Hepatocyte (in vitro differentiated cells): ENCODE data around the gene IRF6. TPM values are rescaled to one million over a fixed set of nuclear protein-coding genes. Genes with fewer than 3 reads are reported as not detected.

Source experiments
- DNase-seq: peaks from one replicate; pipeline ENCODE4 v3.0.0-alpha.2; 2016; ENCODE audit warnings: low spot score
- H2AFZ ChIP-seq: fragments of 200-600 bp; sonication (generic); 2 replicates; pipeline ENCODE4 v1.6.0; 2016; ENCODE audit warnings: antibody characterized with exemption, mild to moderate bottlenecking
- H3K27ac ChIP-seq: fragments of 200-600 bp; sonication (generic); 2 replicates; pipeline ENCODE4 v1.5.1; 2016; ENCODE audit warnings: mild to moderate bottlenecking
- H3K27me3 ChIP-seq: fragments of 200-600 bp; sonication (generic); 2 replicates; pipeline ENCODE4 v1.6.1; 2016
- H3K36me3 ChIP-seq: fragments of 200-600 bp; sonication (generic); replicated peaks from 2 replicates; pipeline ENCODE4 v1.5.1; 2016; ENCODE audit warnings: low read depth; ENCODE audit not compliant: insufficient read depth
- H3K4me1 ChIP-seq: fragments of 200-600 bp; sonication (generic); 2 replicates; pipeline ENCODE4 v1.5.1; 2016; ENCODE audit warnings: mild to moderate bottlenecking, moderate library complexity; ENCODE audit not compliant: insufficient read depth
- H3K4me2 ChIP-seq: fragments of 200-600 bp; sonication (generic); 2 replicates; pipeline ENCODE4 v1.6.0; 2016
- H3K4me3 ChIP-seq: fragments of 200-600 bp; sonication (generic); 2 replicates; pipeline ENCODE4 v1.5.1; 2016; ENCODE audit warnings: mild to moderate bottlenecking
- H3K79me2 ChIP-seq: fragments of 200-600 bp; sonication (generic); 2 replicates; pipeline ENCODE4 v1.6.0; 2017; ENCODE audit warnings: mild to moderate bottlenecking
- H3K9me2 ChIP-seq: fragments of 200-600 bp; sonication (generic); replicated peaks from 2 replicates; pipeline ENCODE4 v1.6.0; 2017; ENCODE audit warnings: mild to moderate bottlenecking; ENCODE audit not compliant: insufficient read depth
- H3K9me3 ChIP-seq: fragments of 200-600 bp; sonication (generic); 2 replicates; pipeline ENCODE4 v1.5.1; 2016; ENCODE audit warnings: low read depth, mild to moderate bottlenecking
- H4K20me1 ChIP-seq: fragments of 200-600 bp; sonication (generic); 2 replicates; pipeline ENCODE4 v1.6.0; 2016; ENCODE audit warnings: mild to moderate bottlenecking; ENCODE audit not compliant: insufficient read depth, poor library complexity, severe bottlenecking
- EZH2 ChIP-seq: fragments of 200-600 bp; sonication (generic); IDR thresholded peaks from 2 replicates; pipeline ENCODE4 v1.6.1; 2016; ENCODE audit warnings: antibody characterized with exemption, mild to moderate bottlenecking, borderline replicate concordance
- EZH2phosphoT487 ChIP-seq: fragments of 200-600 bp; sonication (generic); IDR thresholded peaks from one replicate; pipeline ENCODE4 v1.6.1; 2018; ENCODE audit warnings: antibody characterized with exemption, mild to moderate bottlenecking, low read depth, moderate library complexity; ENCODE audit not compliant: unreplicated experiment, severe bottlenecking
- whole genome bisulfite sequencing: methylation state at CpG from one replicate; pipeline ENCODE4 v1.1.6; 2016; ENCODE audit warnings: low lambda C conversion rate; ENCODE audit errors: missing lambda C conversion rate; 5-methylcytosine and 5-hydroxymethylcytosine counted together
- polyA plus RNA-seq: library from polyadenylated mRNA; unstranded; fragments of >200 nt; fragmentation: Nextera tagmentation; extraction: Ambion mirVana; gene quantifications from 2 replicates; pipeline ENCODE4 v1.2.1, GENCODE V29; 2016
- total RNA-seq: library from RNA; depleted of rRNA; stranded (reverse); fragments of >200 nt; gene quantifications from 2 replicates; pipeline ENCODE4 v1.2.3, GENCODE V29; 2014
- TF ChIP-seq, protein P1 (sequence below): fragments of 200-600 bp; sonication (generic); IDR thresholded peaks from 2 replicates; pipeline ENCODE4 v1.5.1; 2016; ENCODE audit warnings: antibody characterized with exemption, mild to moderate bottlenecking; ENCODE audit not compliant: poor library complexity

Gene IRF6
- total and polyA plus RNA-seq, 2 experiments from 2014 or later: 31.0 to 35.3 TPM

DNA sequence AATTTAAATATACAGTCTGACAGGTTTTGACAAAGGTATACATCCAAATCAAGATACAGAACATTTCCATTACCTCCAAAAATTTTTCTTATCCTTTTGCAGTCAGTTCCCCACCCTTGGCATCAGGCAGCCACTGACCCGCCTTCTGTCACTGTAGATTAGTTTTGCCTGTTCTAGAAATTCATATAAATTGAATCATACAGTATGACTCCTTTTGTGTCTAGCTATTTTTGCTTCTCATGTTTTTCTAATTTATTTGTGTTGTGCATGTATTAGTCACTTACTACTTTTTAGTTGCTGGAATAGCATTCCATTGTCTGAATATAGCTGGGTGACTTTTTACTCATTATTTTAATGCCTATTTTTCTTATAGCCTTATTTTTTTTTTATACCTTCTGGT lies 25.7 kb upstream of the IRF6 start:
- no peaks in the 10 kb centered on the region for H3K9me3 ChIP-seq
- H4K20me1 ChIP-seq: no peaks in the 10 kb centered on the region
- no peak overlapping the region for H2AFZ ChIP-seq
- no peak overlapping the region for H3K27ac ChIP-seq
- H3K36me3 ChIP-seq: no peaks in the 10 kb centered on the region
- no peaks in the 10 kb centered on the region for H3K4me1 ChIP-seq
- 94% methylated on average over 1 of the region's 1 CpG for WGBS
- TF ChIP-seq EZH2phosphoT487 (no peak), EZH2 (no peak)
- TF ChIP-seq, protein P1, sequence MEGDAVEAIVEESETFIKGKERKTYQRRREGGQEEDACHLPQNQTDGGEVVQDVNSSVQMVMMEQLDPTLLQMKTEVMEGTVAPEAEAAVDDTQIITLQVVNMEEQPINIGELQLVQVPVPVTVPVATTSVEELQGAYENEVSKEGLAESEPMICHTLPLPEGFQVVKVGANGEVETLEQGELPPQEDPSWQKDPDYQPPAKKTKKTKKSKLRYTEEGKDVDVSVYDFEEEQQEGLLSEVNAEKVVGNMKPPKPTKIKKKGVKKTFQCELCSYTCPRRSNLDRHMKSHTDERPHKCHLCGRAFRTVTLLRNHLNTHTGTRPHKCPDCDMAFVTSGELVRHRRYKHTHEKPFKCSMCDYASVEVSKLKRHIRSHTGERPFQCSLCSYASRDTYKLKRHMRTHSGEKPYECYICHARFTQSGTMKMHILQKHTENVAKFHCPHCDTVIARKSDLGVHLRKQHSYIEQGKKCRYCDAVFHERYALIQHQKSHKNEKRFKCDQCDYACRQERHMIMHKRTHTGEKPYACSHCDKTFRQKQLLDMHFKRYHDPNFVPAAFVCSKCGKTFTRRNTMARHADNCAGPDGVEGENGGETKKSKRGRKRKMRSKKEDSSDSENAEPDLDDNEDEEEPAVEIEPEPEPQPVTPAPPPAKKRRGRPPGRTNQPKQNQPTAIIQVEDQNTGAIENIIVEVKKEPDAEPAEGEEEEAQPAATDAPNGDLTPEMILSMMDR: no peak
- no peak overlapping the region for H3K4me2 ChIP-seq
- no peak overlapping the region for H3K4me3 ChIP-seq
- no peaks in the 10 kb centered on the region for H3K27me3 ChIP-seq
- H3K79me2 ChIP-seq: peaks cover 12% of the 10 kb centered on the region
- no peak for DNase-seq
- H3K9me2 ChIP-seq: no peaks in the 10 kb centered on the region

DNA sequence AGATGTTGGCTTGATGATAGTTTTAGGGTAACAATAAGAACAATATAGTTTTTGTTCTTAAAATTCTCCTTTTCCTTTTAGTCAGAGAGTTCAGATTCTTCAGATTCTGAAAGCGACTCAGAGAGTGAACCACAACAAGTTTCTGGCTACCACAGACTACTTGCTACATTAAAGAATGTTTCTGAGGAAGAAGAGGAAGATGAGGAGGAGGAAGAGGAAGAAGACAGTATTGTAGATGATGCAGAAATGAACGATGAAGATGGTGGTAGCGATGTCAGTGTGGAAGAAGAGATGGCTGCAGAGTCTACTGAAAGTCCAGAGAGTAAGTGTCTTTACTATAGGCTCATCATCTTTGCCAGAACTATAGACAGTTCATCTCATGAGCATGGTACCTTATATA lies 24.8 kb upstream of the IRF6 start:
- no peak for TF ChIP-seq EZH2phosphoT487
- TF ChIP-seq, protein P1: no peak
- no peak for TF ChIP-seq EZH2
- Histone ChIP-seq H2AFZ (no peak overlapping the region), H3K79me2 (peaks cover 12% of the 10 kb centered on the region), H3K9me3 (no peaks in the 10 kb centered on the region), H3K27ac (no peak overlapping the region), H3K4me2 (no peak overlapping the region), H3K9me2 (no peaks in the 10 kb centered on the region), H3K36me3 (no peaks in the 10 kb centered on the region), H4K20me1 (no peaks in the 10 kb centered on the region), H3K27me3 (no peaks in the 10 kb centered on the region), H3K4me1 (no peaks in the 10 kb centered on the region), H3K4me3 (no peak overlapping the region)
- no peak for DNase-seq
- WGBS: 98% methylated on average over 3 of the region's 3 CpGs

DNA sequence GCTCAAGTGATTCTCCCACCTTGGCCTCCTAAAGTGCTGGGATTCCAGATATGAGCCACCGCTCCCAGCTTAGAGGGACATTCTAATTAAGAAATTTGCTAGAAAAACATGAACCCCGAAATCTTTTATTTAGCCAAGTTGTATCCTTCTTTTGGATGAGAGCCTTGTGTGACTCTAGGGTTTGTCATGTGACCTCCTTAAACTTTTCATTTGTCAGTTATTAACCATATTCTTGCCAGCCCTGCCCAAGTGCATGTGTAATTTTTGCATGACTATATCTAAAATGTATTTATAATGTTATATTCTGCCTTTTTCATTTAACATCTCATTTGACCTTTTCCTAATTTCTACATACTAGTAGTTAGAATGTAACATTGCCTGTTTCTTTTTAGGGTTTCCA lies 23.8 kb upstream of the IRF6 start:
- Histone ChIP-seq H3K4me3 (no peak overlapping the region), H3K36me3 (no peaks in the 10 kb centered on the region), H4K20me1 (no peaks in the 10 kb centered on the region), H2AFZ (no peak overlapping the region), H3K27me3 (no peaks in the 10 kb centered on the region), H3K27ac (no peak overlapping the region), H3K79me2 (peaks cover 12% of the 10 kb centered on the region), H3K9me3 (no peaks in the 10 kb centered on the region), H3K4me2 (no peak overlapping the region), H3K9me2 (no peaks in the 10 kb centered on the region), H3K4me1 (no peaks in the 10 kb centered on the region)
- no peak for DNase-seq
- WGBS: 97% methylated on average over 2 of the region's 2 CpGs
- TF ChIP-seq EZH2phosphoT487 (no peak), EZH2 (no peak)
- TF ChIP-seq, protein P1: no peak
